CD4-positive, alpha-beta T cell treated with Interleukin-2 at 100 ng/mL for 4 hours (primary cell): Measurements from ENCODE around the gene GPR149.
"Not testable (repeated sequence)": the region's sequence is repeated elsewhere in the genome, so short reads cannot be mapped to it uniquely, and the experiment has no call there.

Source experiments
- DNase-seq: peaks from one replicate; pipeline ENCODE4 v3.0.0-alpha.2; 2020; ENCODE audit warnings: low spot score

Gene GPR149

GRCh38 chr3:154430014-154430413, at the start of gene GPR149:
Gene GPR149 (minus strand): TSS chr3:154430190. CDS start chr3:154429615, 575 bp downstream.
- no peak for DNase-seq

GRCh38 chr3:154473769-154474168, 43.8 kb upstream of the GPR149 start:
- DNase-seq, result no peak

GRCh38 chr3:154469585-154469984, 39.6 kb upstream of the GPR149 start:
- DNase-seq, result no peak

GRCh38 chr3:154464440-154465190, 34.6 kb upstream of the GPR149 start:
- no peak for DNase-seq

- no peak for DNase-seq
These were observed 28.6 kb upstream of the GPR149 start for GRCh38 chr3:154458560-154458959.

GRCh38 chr3:154439081-154439480, 9.1 kb upstream of the GPR149 start:
- DNase-seq, result not testable (repeated sequence)

- DNase-seq, result no peak
These were observed 1.1 kb upstream of the GPR149 start for GRCh38 chr3:154431043-154431442.

- DNase-seq, result no peak
These were observed 1.4 kb downstream of the GPR149 start for GRCh38 chr3:154428286-154429206.

- DNase-seq, result no peak
These were observed 2.2 kb downstream of the GPR149 start for GRCh38 chr3:154427685-154428285.

- no peak for DNase-seq
These were observed 7.3 kb downstream of the GPR149 start for GRCh38 chr3:154422694-154423093.

- DNase-seq, result no peak
These were observed 8.9 kb downstream of the GPR149 start for GRCh38 chr3:154421083-154421482.

GRCh38 chr3:154398084-154398967, 31.7 kb downstream of the GPR149 start:
- DNase-seq, result no peak

- DNase-seq, result no peak
These were observed 40.1 kb downstream of the GPR149 start for GRCh38 chr3:154389861-154390260.

GRCh38 chr3:154384479-154384878, 45.5 kb downstream of the GPR149 start:
- DNase-seq, result no peak

GRCh38 chr3:154378311-154378710, 51.7 kb downstream of the GPR149 start:
- no peak for DNase-seq

GRCh38 chr3:154367221-154367620, 62.8 kb downstream of the GPR149 start:
- DNase-seq, result no peak

GRCh38 chr3:154364849-154365248, 65.1 kb downstream of the GPR149 start:
- no peak for DNase-seq

GRCh38 chr3:154361099-154361498, 68.9 kb downstream of the GPR149 start:
- DNase-seq, result no peak

GRCh38 chr3:154356009-154356408, 74.0 kb downstream of the GPR149 start:
- no peak for DNase-seq

GRCh38 chr3:154349223-154349622, 80.8 kb downstream of the GPR149 start:
- no peak for DNase-seq

- no peak for DNase-seq
These were observed 84.4 kb downstream of the GPR149 start for GRCh38 chr3:154345422-154346122.
